Measurements from ENCODE around the gene STK11IP.

DNA sequence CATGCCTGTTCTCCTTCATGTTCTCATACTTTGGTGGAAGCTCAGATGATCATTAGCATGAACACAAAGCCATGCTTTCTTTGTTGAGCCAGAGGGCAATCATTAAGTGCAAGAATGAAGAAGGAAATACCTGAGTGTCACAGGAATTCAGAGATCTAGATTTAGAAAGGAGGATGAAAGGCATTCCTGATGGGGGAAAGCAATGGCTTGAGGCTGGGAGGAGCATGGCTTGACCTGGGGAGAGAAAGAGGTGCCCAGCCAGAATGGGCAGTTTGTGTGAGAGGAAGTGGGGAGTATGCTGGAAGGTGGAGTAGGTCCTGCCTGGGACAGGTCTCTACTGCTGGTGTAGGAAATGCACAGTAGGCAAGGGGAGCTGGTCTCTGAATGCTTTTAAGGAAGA is 64.9 kb downstream of the STK11IP start:
- no peak for TF ChIP-seq POLR2AphosphoS5 (IDR thresholded peaks at IDR 0.05)
- TF ChIP-seq, protein P1, sequence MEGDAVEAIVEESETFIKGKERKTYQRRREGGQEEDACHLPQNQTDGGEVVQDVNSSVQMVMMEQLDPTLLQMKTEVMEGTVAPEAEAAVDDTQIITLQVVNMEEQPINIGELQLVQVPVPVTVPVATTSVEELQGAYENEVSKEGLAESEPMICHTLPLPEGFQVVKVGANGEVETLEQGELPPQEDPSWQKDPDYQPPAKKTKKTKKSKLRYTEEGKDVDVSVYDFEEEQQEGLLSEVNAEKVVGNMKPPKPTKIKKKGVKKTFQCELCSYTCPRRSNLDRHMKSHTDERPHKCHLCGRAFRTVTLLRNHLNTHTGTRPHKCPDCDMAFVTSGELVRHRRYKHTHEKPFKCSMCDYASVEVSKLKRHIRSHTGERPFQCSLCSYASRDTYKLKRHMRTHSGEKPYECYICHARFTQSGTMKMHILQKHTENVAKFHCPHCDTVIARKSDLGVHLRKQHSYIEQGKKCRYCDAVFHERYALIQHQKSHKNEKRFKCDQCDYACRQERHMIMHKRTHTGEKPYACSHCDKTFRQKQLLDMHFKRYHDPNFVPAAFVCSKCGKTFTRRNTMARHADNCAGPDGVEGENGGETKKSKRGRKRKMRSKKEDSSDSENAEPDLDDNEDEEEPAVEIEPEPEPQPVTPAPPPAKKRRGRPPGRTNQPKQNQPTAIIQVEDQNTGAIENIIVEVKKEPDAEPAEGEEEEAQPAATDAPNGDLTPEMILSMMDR (IDR thresholded peaks at IDR 0.05): no peak
